Upper lobe of left lung (tissue), 4 donors: ENCODE results near the gene RAVER2.
"Not testable (repeated sequence)": the region's sequence is repeated elsewhere in the genome, so short reads cannot be mapped to it uniquely, and the experiment has no call there.

ENCODE experiments used
- POLR2AphosphoS5 ChIP-seq, 2 donors: sonication (generic); formaldehyde crosslinking; IDR thresholded peaks; one replicate each; pipeline ENCODE4 v1.5.1; 2017; ENCODE audit warnings: antibody characterized with exemption in 2 of 2
- TF ChIP-seq, protein P1 (sequence below), 6 experiments: fragments of 450-650 bp in 4 of 6; fragments of 200-600 bp in 2 of 6; sonication (generic) in 2 of 6; IDR thresholded peaks; one replicate each; pipeline ENCODE4 v1.5.1; 2016 to 2019; ENCODE audit warnings: antibody characterized with exemption in 6 of 6

- TF ChIP-seq, protein P1, sequence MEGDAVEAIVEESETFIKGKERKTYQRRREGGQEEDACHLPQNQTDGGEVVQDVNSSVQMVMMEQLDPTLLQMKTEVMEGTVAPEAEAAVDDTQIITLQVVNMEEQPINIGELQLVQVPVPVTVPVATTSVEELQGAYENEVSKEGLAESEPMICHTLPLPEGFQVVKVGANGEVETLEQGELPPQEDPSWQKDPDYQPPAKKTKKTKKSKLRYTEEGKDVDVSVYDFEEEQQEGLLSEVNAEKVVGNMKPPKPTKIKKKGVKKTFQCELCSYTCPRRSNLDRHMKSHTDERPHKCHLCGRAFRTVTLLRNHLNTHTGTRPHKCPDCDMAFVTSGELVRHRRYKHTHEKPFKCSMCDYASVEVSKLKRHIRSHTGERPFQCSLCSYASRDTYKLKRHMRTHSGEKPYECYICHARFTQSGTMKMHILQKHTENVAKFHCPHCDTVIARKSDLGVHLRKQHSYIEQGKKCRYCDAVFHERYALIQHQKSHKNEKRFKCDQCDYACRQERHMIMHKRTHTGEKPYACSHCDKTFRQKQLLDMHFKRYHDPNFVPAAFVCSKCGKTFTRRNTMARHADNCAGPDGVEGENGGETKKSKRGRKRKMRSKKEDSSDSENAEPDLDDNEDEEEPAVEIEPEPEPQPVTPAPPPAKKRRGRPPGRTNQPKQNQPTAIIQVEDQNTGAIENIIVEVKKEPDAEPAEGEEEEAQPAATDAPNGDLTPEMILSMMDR (IDR thresholded peaks at IDR 0.05) = not testable (repeated sequence)
- TF ChIP-seq POLR2AphosphoS5 (IDR thresholded peaks at IDR 0.05) = not testable (repeated sequence)
These were observed 75.7 kb downstream of the RAVER2 start for GRCh38 chr1:64820572-64820971.
